Measurements from ENCODE around the gene MORN1.
"Not testable (repeated sequence)": the region's sequence is repeated elsewhere in the genome, so short reads cannot be mapped to it uniquely, and the experiment has no call there.

Gene MORN1

GRCh38 chr1:2296614-2297013 lies 94.7 kb downstream of the MORN1 start:
- Histone ChIP-seq H3K36me3 (replicated peaks; ENCODE audit: insufficient read depth, low read length) (no peaks in the 10 kb centered on the region), H3K79me2 (ENCODE audit: low read length) (peaks cover 66% of the 10 kb centered on the region), H3K4me3 (ENCODE audit: low read length) (no peak overlapping the region), H3K9ac (ENCODE audit: low read length) (no peak overlapping the region), H3K4me1 (ENCODE audit: low read length) (peaks cover 22% of the 10 kb centered on the region), H3K27me3 (replicated peaks; ENCODE audit: insufficient read depth, low read length) (no peaks in the 10 kb centered on the region), H3K4me2 (ENCODE audit: low read depth, low read length) (no peak overlapping the region), H2AFZ (ENCODE audit: low read length) (no peak overlapping the region), H3F3A (ENCODE audit: insufficient read depth, low read length) (peaks cover 22% of the 10 kb centered on the region), H4K20me1 (ENCODE audit: insufficient read depth, low read length) (no peaks in the 10 kb centered on the region), H3K9me3 (replicated peaks; ENCODE audit: insufficient read depth, low read length) (no peaks in the 10 kb centered on the region), H3K27ac (ENCODE audit: low read length) (no peak overlapping the region), H3K9me2 (replicated peaks; ENCODE audit: insufficient read depth, low read length) (no peaks in the 10 kb centered on the region)
- no peak for TF ChIP-seq EZH2phosphoT487 (IDR thresholded peaks at IDR 0.05; ENCODE audit: low read length)
- no peak for TF ChIP-seq CTCF (IDR thresholded peaks at IDR 0.05; ENCODE audit: low read length)
- no peak for TF ChIP-seq EZH2 (optimal IDR thresholded peaks at IDR 0.05; ENCODE audit: low read depth, low read length)
- no peak for DNase-seq

GRCh38 chr1:2296211-2296610 lies 95.1 kb downstream of the MORN1 start:
- peaks cover 20% of the 10 kb centered on the region for H3K4me1 ChIP-seq (ENCODE audit: low read length)
- H3K9me3 ChIP-seq (replicated peaks; ENCODE audit: insufficient read depth, low read length); H3K36me3 ChIP-seq (replicated peaks; ENCODE audit: insufficient read depth, low read length); H3K9ac ChIP-seq (ENCODE audit: low read length); H3K27ac ChIP-seq (ENCODE audit: low read length); DNase-seq; H3K9me2 ChIP-seq (replicated peaks; ENCODE audit: insufficient read depth, low read length); H3K27me3 ChIP-seq (replicated peaks; ENCODE audit: insufficient read depth, low read length); H2AFZ ChIP-seq (ENCODE audit: low read length); H3K4me3 ChIP-seq (ENCODE audit: low read length); H4K20me1 ChIP-seq (ENCODE audit: insufficient read depth, low read length); H3K4me2 ChIP-seq (ENCODE audit: low read depth, low read length): not testable (repeated sequence)
- peaks cover 63% of the 10 kb centered on the region for H3K79me2 ChIP-seq (ENCODE audit: low read length)
- H3F3A ChIP-seq (ENCODE audit: insufficient read depth, low read length) = peaks cover 19% of the 10 kb centered on the region

GRCh38 chr1:2295526-2295925 lies 95.8 kb downstream of the MORN1 start:
- Histone ChIP-seq H3K9me2 (replicated peaks; ENCODE audit: insufficient read depth, low read length) (no peaks in the 10 kb centered on the region), H3K9ac (ENCODE audit: low read length) (no peak overlapping the region), H3K9me3 (replicated peaks; ENCODE audit: insufficient read depth, low read length) (no peaks in the 10 kb centered on the region), H3K27ac (ENCODE audit: low read length) (no peak overlapping the region), H3K79me2 (ENCODE audit: low read length) (peaks cover 63% of the 10 kb centered on the region), H3F3A (ENCODE audit: insufficient read depth, low read length) (peaks cover 19% of the 10 kb centered on the region), H3K4me2 (ENCODE audit: low read depth, low read length) (no peak overlapping the region), H3K4me1 (ENCODE audit: low read length) (peaks cover 17% of the 10 kb centered on the region), H3K4me3 (ENCODE audit: low read length) (no peak overlapping the region), H3K36me3 (replicated peaks; ENCODE audit: insufficient read depth, low read length) (no peaks in the 10 kb centered on the region), H2AFZ (ENCODE audit: low read length) (no peak overlapping the region), H3K27me3 (replicated peaks; ENCODE audit: insufficient read depth, low read length) (no peaks in the 10 kb centered on the region), H4K20me1 (ENCODE audit: insufficient read depth, low read length) (no peaks in the 10 kb centered on the region)
- TF ChIP-seq CTCF (IDR thresholded peaks at IDR 0.05; ENCODE audit: low read length) (no peak), EZH2phosphoT487 (IDR thresholded peaks at IDR 0.05; ENCODE audit: low read length) (no peak), EZH2 (optimal IDR thresholded peaks at IDR 0.05; ENCODE audit: low read depth, low read length) (no peak)
- DNase-seq = no peak

- 0 out of 2 replicates have a peak, but pooled peaks cover 2% of the 10 kb centered on the region for H4K20me1 ChIP-seq (ENCODE audit: insufficient read depth, low read length)
- TF ChIP-seq EZH2phosphoT487 (IDR thresholded peaks at IDR 0.05; ENCODE audit: low read length) = no peak
- TF ChIP-seq CTCF (IDR thresholded peaks at IDR 0.05; ENCODE audit: low read length) = no peak
- no peak for TF ChIP-seq EZH2 (optimal IDR thresholded peaks at IDR 0.05; ENCODE audit: low read depth, low read length)
- no peak overlapping the region for H2AFZ ChIP-seq (ENCODE audit: low read length)
- H3K4me3 ChIP-seq (ENCODE audit: low read length) = no peak overlapping the region
- H3K79me2 ChIP-seq (ENCODE audit: low read length) = peaks cover 59% of the 10 kb centered on the region
- H3K27ac ChIP-seq (ENCODE audit: low read length) = no peak overlapping the region
- DNase-seq = no peak
- no peak overlapping the region for H3K9ac ChIP-seq (ENCODE audit: low read length)
- H3K9me3 ChIP-seq (replicated peaks; ENCODE audit: insufficient read depth, low read length) = no peaks in the 10 kb centered on the region
- peaks cover 14% of the 10 kb centered on the region for H3F3A ChIP-seq (ENCODE audit: insufficient read depth, low read length)
- no peaks in the 10 kb centered on the region for H3K9me2 ChIP-seq (replicated peaks; ENCODE audit: insufficient read depth, low read length)
- peaks cover 19% of the 10 kb centered on the region for H3K4me1 ChIP-seq (ENCODE audit: low read length)
- H3K36me3 ChIP-seq (replicated peaks; ENCODE audit: insufficient read depth, low read length) = no peaks in the 10 kb centered on the region
- no peak overlapping the region for H3K4me2 ChIP-seq (ENCODE audit: low read depth, low read length)
- H3K27me3 ChIP-seq (replicated peaks; ENCODE audit: insufficient read depth, low read length) = no peaks in the 10 kb centered on the region
Observed at GRCh38 chr1:2294725-2295078, 96.7 kb downstream of the MORN1 start.

Data from MM.1S (cell line).